Stimulated activated memory B cell treated with anti-CD40 and anti-IgM and Interleukin-4, amounts not matched to agents 10 μg/mL and 1 μg/mL and 100 μg/mL, for 72 hours (primary cell): ENCODE measurements around the gene HABP4.

ENCODE experiments used
- ATAC-seq: fragments of 150-1000 bp; cut with Tn5 transposase; 2 replicates; pipeline ENCODE4 v1.10.0; 2021
- H3K27ac Mint-ChIP-seq: one replicate; pipeline ENCODE4 v1.8.0; 2022; ENCODE audit warnings: mild to moderate bottlenecking, mixed read lengths
- H3K27me3 Mint-ChIP-seq: one replicate; pipeline ENCODE4 v1.8.0; 2022; ENCODE audit warnings: mixed read lengths
- H3K36me3 Mint-ChIP-seq: one replicate; pipeline ENCODE4 v1.8.0; 2022; ENCODE audit warnings: mixed read lengths
- H3K4me1 Mint-ChIP-seq: one replicate; pipeline ENCODE4 v1.8.0; 2022; ENCODE audit warnings: mixed read lengths
- H3K4me3 Mint-ChIP-seq: one replicate; pipeline ENCODE4 v1.8.0; 2022; ENCODE audit warnings: mild to moderate bottlenecking, moderate library complexity, mixed read lengths
- H3K9me3 Mint-ChIP-seq: one replicate; pipeline ENCODE4 v1.8.0; 2022; ENCODE audit warnings: mixed read lengths

HABP4 gene

GRCh38 chr9:96450613-96451528 is 902 bp downstream of the HABP4 start:
- H3K27me3 Mint-ChIP-seq, result no peaks in the 10 kb centered on the region
- peaks cover 6% of the 10 kb centered on the region for H3K36me3 Mint-ChIP-seq

GRCh38 chr9:96453625-96454024 is 3.7 kb downstream of the HABP4 start:
- no peak for ATAC-seq
- Mint-ChIP-seq H3K9me3 (no peaks in the 10 kb centered on the region), H3K27me3 (no peaks in the 10 kb centered on the region), H3K36me3 (peaks cover 11% of the 10 kb centered on the region), H3K27ac (no peak overlapping the region), H3K4me3 (no peak overlapping the region), H3K4me1 (peaks cover 22% of the 10 kb centered on the region)

More at GRCh38 chr9:96450613-96451528, 902 bp downstream of the HABP4 start:
- Mint-ChIP-seq H3K4me1 (peaks cover 22% of the 10 kb centered on the region), H3K27ac (peak overlapping the region; percentile 72), H3K4me3 (peak overlapping the region; percentile 89), H3K9me3 (no peaks in the 10 kb centered on the region)
- peak; percentile 25 for ATAC-seq

GRCh38 chr9:96457266-96457665 is 7.3 kb downstream of the HABP4 start:
- no peak overlapping the region for H3K27ac Mint-ChIP-seq
- no peaks in the 10 kb centered on the region for H3K9me3 Mint-ChIP-seq
- peaks cover 36% of the 10 kb centered on the region for H3K36me3 Mint-ChIP-seq
- H3K4me3 Mint-ChIP-seq, result no peak overlapping the region
- H3K4me1 Mint-ChIP-seq, result peaks cover 7% of the 10 kb centered on the region
- no peak for ATAC-seq
- H3K27me3 Mint-ChIP-seq, result no peaks in the 10 kb centered on the region

- Mint-ChIP-seq H3K4me1 (peaks cover 7% of the 10 kb centered on the region), H3K27ac (no peak overlapping the region), H3K4me3 (no peak overlapping the region), H3K36me3 (peaks cover 36% of the 10 kb centered on the region), H3K9me3 (no peaks in the 10 kb centered on the region), H3K27me3 (no peaks in the 10 kb centered on the region)
- no peak for ATAC-seq
Observed at GRCh38 chr9:96458226-96458625, 8.3 kb downstream of the HABP4 start.

GRCh38 chr9:96459268-96460007 is 9.5 kb downstream of the HABP4 start:
- H3K27ac Mint-ChIP-seq, result no peak overlapping the region
- H3K4me1 Mint-ChIP-seq, result no peaks in the 10 kb centered on the region
- H3K36me3 Mint-ChIP-seq, result peaks cover 34% of the 10 kb centered on the region
- H3K27me3 Mint-ChIP-seq, result no peaks in the 10 kb centered on the region
- no peak overlapping the region for H3K4me3 Mint-ChIP-seq
- no peaks in the 10 kb centered on the region for H3K9me3 Mint-ChIP-seq
- no peak for ATAC-seq

- H3K4me1 Mint-ChIP-seq, result no peaks in the 10 kb centered on the region
- no peak overlapping the region for H3K27ac Mint-ChIP-seq
- no peaks in the 10 kb centered on the region for H3K27me3 Mint-ChIP-seq
- no peak for ATAC-seq
- no peaks in the 10 kb centered on the region for H3K9me3 Mint-ChIP-seq
- no peak overlapping the region for H3K4me3 Mint-ChIP-seq
- peaks cover 43% of the 10 kb centered on the region for H3K36me3 Mint-ChIP-seq
Observed at GRCh38 chr9:96460470-96460869, 10.5 kb downstream of the HABP4 start.

GRCh38 chr9:96460882-96461281 is 10.9 kb downstream of the HABP4 start:
- H3K27ac Mint-ChIP-seq, result no peak overlapping the region
- H3K36me3 Mint-ChIP-seq, result peaks cover 47% of the 10 kb centered on the region

GRCh38 chr9:96461336-96461735 is 11.4 kb downstream of the HABP4 start:
- ATAC-seq, result no peak
- H3K36me3 Mint-ChIP-seq, result peaks cover 52% of the 10 kb centered on the region
- no peaks in the 10 kb centered on the region for H3K9me3 Mint-ChIP-seq
- no peaks in the 10 kb centered on the region for H3K27me3 Mint-ChIP-seq
- no peak overlapping the region for H3K27ac Mint-ChIP-seq
- no peak overlapping the region for H3K4me3 Mint-ChIP-seq
- H3K4me1 Mint-ChIP-seq, result no peaks in the 10 kb centered on the region

More at GRCh38 chr9:96460882-96461281, 10.9 kb downstream of the HABP4 start:
- no peak for ATAC-seq
- no peaks in the 10 kb centered on the region for H3K27me3 Mint-ChIP-seq
- no peaks in the 10 kb centered on the region for H3K9me3 Mint-ChIP-seq
- no peaks in the 10 kb centered on the region for H3K4me1 Mint-ChIP-seq
- no peak overlapping the region for H3K4me3 Mint-ChIP-seq

- Mint-ChIP-seq H3K4me3 (no peak overlapping the region), H3K9me3 (no peaks in the 10 kb centered on the region), H3K27me3 (no peaks in the 10 kb centered on the region), H3K4me1 (no peaks in the 10 kb centered on the region), H3K36me3 (peaks cover 60% of the 10 kb centered on the region), H3K27ac (no peak overlapping the region)
- no peak for ATAC-seq
Observed at GRCh38 chr9:96462541-96462940, 12.6 kb downstream of the HABP4 start.

- no peak for ATAC-seq
- Mint-ChIP-seq H3K4me1 (no peaks in the 10 kb centered on the region), H3K36me3 (peaks cover 55% of the 10 kb centered on the region), H3K9me3 (no peaks in the 10 kb centered on the region), H3K4me3 (no peak overlapping the region), H3K27me3 (no peaks in the 10 kb centered on the region), H3K27ac (no peak overlapping the region)
Observed at GRCh38 chr9:96464426-96464825, 14.5 kb downstream of the HABP4 start.

GRCh38 chr9:96467784-96468183 is 17.8 kb downstream of the HABP4 start:
- no peaks in the 10 kb centered on the region for H3K4me1 Mint-ChIP-seq
- H3K4me3 Mint-ChIP-seq, result no peak overlapping the region
- H3K27ac Mint-ChIP-seq, result no peak overlapping the region
- peaks cover 38% of the 10 kb centered on the region for H3K36me3 Mint-ChIP-seq
- H3K27me3 Mint-ChIP-seq, result no peaks in the 10 kb centered on the region
- H3K9me3 Mint-ChIP-seq, result no peaks in the 10 kb centered on the region
- no peak for ATAC-seq

GRCh38 chr9:96476013-96476412 is 26.0 kb downstream of the HABP4 start:
- Mint-ChIP-seq H3K27me3 (no peaks in the 10 kb centered on the region), H3K4me1 (peaks cover 9% of the 10 kb centered on the region), H3K9me3 (no peaks in the 10 kb centered on the region), H3K36me3 (peaks cover 18% of the 10 kb centered on the region), H3K4me3 (no peak overlapping the region), H3K27ac (no peak overlapping the region)
- ATAC-seq, result no peak

- H3K36me3 Mint-ChIP-seq, result peaks cover 18% of the 10 kb centered on the region
Observed at GRCh38 chr9:96476591-96476990, 26.6 kb downstream of the HABP4 start.

GRCh38 chr9:96478829-96479371 is 28.9 kb downstream of the HABP4 start:
- no peaks in the 10 kb centered on the region for H3K9me3 Mint-ChIP-seq
- H3K36me3 Mint-ChIP-seq, result peaks cover 32% of the 10 kb centered on the region

More at GRCh38 chr9:96476591-96476990, 26.6 kb downstream of the HABP4 start:
- Mint-ChIP-seq H3K9me3 (no peaks in the 10 kb centered on the region), H3K27ac (no peak overlapping the region), H3K27me3 (no peaks in the 10 kb centered on the region), H3K4me3 (no peak overlapping the region), H3K4me1 (peaks cover 9% of the 10 kb centered on the region)
- no peak for ATAC-seq

GRCh38 chr9:96480736-96481135 is 30.8 kb downstream of the HABP4 start:
- H3K9me3 Mint-ChIP-seq, result no peaks in the 10 kb centered on the region

More at GRCh38 chr9:96478829-96479371, 28.9 kb downstream of the HABP4 start:
- no peaks in the 10 kb centered on the region for H3K27me3 Mint-ChIP-seq
- H3K4me3 Mint-ChIP-seq, result no peak overlapping the region
- H3K27ac Mint-ChIP-seq, result peak overlapping the region; percentile 57
- ATAC-seq, result peak; percentile 81
- H3K4me1 Mint-ChIP-seq, result peaks cover 13% of the 10 kb centered on the region

More at GRCh38 chr9:96480736-96481135, 30.8 kb downstream of the HABP4 start:
- H3K4me3 Mint-ChIP-seq, result no peak overlapping the region
- peaks cover 35% of the 10 kb centered on the region for H3K36me3 Mint-ChIP-seq
- no peak overlapping the region for H3K27ac Mint-ChIP-seq
- H3K27me3 Mint-ChIP-seq, result no peaks in the 10 kb centered on the region
- peaks cover 32% of the 10 kb centered on the region for H3K4me1 Mint-ChIP-seq
- ATAC-seq, result no peak
